Measurements from ENCODE around the gene PPP3CB. TPM values are rescaled to one million over a fixed set of nuclear protein-coding genes. Genes with fewer than 3 reads are reported as not detected.

PPP3CB gene
- total and polyA plus RNA-seq, 2 donors (not counting 1 experiment from before 2014, with no cell fraction given): 15.9 to 51.2 TPM

DNA sequence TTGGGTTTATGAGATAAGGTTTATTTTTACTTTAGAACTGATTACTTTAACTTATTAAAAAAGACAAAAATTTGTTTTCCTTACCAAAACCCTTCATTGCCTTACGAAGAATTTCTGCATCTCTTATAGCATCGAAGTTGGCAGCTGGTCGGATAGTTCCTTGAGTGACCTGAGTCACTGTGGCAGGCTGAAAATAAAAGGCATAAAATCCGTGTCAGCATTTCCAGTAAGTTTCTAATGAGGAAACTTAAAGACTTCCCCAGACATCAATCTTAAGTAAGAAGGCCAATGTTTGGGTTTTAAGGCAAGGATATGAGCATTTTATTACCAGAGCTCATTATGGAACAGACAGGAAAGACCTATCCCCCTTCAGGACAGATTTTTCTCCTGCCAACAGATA, 107.6 kb downstream of the PPP3CB start:
- H3K9me3 Mint-ChIP-seq (ENCODE audit: insufficient read depth): no peaks in the 10 kb centered on the region
- CTCF ChIA-PET: no interaction called here

GRCh38 chr10:73386583-73386982, 109.2 kb downstream of the PPP3CB start:
- ChIA-PET CTCF (interaction anchor here (0.7 kb wide), 1 partner anchor 20 kb away, joined by 3 read pairs; no protein-coding TSS in a partner anchor), POLR2A (no interaction called here)
- H3K27ac Mint-ChIP-seq: no peak overlapping the region
- no peak overlapping the region for H3K9ac ChIP-seq (ENCODE audit: low read length)
- TF ChIP-seq, protein P1, sequence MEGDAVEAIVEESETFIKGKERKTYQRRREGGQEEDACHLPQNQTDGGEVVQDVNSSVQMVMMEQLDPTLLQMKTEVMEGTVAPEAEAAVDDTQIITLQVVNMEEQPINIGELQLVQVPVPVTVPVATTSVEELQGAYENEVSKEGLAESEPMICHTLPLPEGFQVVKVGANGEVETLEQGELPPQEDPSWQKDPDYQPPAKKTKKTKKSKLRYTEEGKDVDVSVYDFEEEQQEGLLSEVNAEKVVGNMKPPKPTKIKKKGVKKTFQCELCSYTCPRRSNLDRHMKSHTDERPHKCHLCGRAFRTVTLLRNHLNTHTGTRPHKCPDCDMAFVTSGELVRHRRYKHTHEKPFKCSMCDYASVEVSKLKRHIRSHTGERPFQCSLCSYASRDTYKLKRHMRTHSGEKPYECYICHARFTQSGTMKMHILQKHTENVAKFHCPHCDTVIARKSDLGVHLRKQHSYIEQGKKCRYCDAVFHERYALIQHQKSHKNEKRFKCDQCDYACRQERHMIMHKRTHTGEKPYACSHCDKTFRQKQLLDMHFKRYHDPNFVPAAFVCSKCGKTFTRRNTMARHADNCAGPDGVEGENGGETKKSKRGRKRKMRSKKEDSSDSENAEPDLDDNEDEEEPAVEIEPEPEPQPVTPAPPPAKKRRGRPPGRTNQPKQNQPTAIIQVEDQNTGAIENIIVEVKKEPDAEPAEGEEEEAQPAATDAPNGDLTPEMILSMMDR (IDR thresholded peaks at IDR 0.05): no peak
- TF ChIP-seq EZH2 (IDR thresholded peaks at IDR 0.05; ENCODE audit: borderline replicate concordance, insufficient read depth, low read depth, low read length, poor library complexity, severe bottlenecking): no peak
- no peaks in the 10 kb centered on the region for H3K9me3 ChIP-seq (ENCODE audit: control extremely low read depth in 1 of 3, control insufficient read depth in 2 of 3, insufficient read depth in 1 of 3, low read length in 2 of 3)
- WGBS (ENCODE audit: insufficient coverage): 100% methylated on average over 5 of the region's 7 CpGs
- H3K27ac ChIP-seq (ENCODE audit: low read length in 2 of 2): no peak overlapping the region
- no peak overlapping the region for H3K4me3 ChIP-seq (ENCODE audit: control extremely low read depth in 1 of 5, extremely low read depth in 1 of 5, insufficient read depth in 1 of 5, low read depth in 2 of 5, low read length in 4 of 5)
- H3K79me2 ChIP-seq (ENCODE audit: control insufficient read depth, insufficient read depth, low read length): peaks cover 6% of the 10 kb centered on the region
- H3K4me1 ChIP-seq (ENCODE audit: control insufficient read depth in 2 of 2, insufficient read depth in 2 of 2, low read length in 2 of 2): no peaks in the 10 kb centered on the region
- no peaks in the 10 kb centered on the region for H3K4me1 Mint-ChIP-seq
- DNase-seq (no peak), ATAC-seq (ENCODE audit: low read depth) (no peak)
- no peaks in the 10 kb centered on the region for H3K9me3 Mint-ChIP-seq (ENCODE audit: insufficient read depth)
- H3K4me3 Mint-ChIP-seq: no peak overlapping the region
- no peaks in the 10 kb centered on the region for H3K27me3 ChIP-seq (replicated peaks in 1 of 4; ENCODE audit: control extremely low read depth in 1 of 4, control insufficient read depth in 3 of 4, insufficient read depth in 4 of 4, low read length in 3 of 4)
- H3K27me3 Mint-ChIP-seq: no peaks in the 10 kb centered on the region
- no peak overlapping the region for H3K4me2 ChIP-seq (replicated peaks; ENCODE audit: low read depth, low read length, poor library complexity, severe bottlenecking)
- no peak overlapping the region for H2AFZ ChIP-seq (ENCODE audit: insufficient read depth, low read depth, low read length, poor library complexity, severe bottlenecking)
- H4K20me1 ChIP-seq (ENCODE audit: control insufficient read depth, insufficient read depth, low read length, poor library complexity, severe bottlenecking): no peaks in the 10 kb centered on the region
- intact Hi-C loops (cut with micrococcal nuclease): no loop called here
- H3K36me3 ChIP-seq (replicated peaks in 1 of 2; ENCODE audit: control extremely low read depth in 1 of 2, control insufficient read depth in 1 of 2, extremely low read depth in 1 of 2, insufficient read depth in 2 of 2, low read length in 1 of 2): peaks cover 22 to 84% of the 10 kb centered on the region in 2 experiments

More for the DNA sequence above, 107.6 kb downstream of the PPP3CB start:
- H4K20me1 ChIP-seq (ENCODE audit: control insufficient read depth, insufficient read depth, low read length, poor library complexity, severe bottlenecking): no peaks in the 10 kb centered on the region
- H2AFZ ChIP-seq (ENCODE audit: insufficient read depth, low read depth, low read length, poor library complexity, severe bottlenecking): no peak overlapping the region
- peaks cover 13 to 71% of the 10 kb centered on the region in 2 experiments for H3K36me3 ChIP-seq (replicated peaks in 1 of 2; ENCODE audit: control extremely low read depth in 1 of 2, control insufficient read depth in 1 of 2, extremely low read depth in 1 of 2, insufficient read depth in 2 of 2, low read length in 1 of 2)
- H3K27me3 Mint-ChIP-seq: no peaks in the 10 kb centered on the region
- WGBS (ENCODE audit: insufficient coverage): no CpG with 5 or more reads among the region's 4 CpGs
- H3K27me3 ChIP-seq (replicated peaks in 1 of 4; ENCODE audit: control extremely low read depth in 1 of 4, control insufficient read depth in 3 of 4, insufficient read depth in 4 of 4, low read length in 3 of 4): no peaks in the 10 kb centered on the region
- H3K4me1 Mint-ChIP-seq: peaks cover 7% of the 10 kb centered on the region
- TF ChIP-seq EZH2 (IDR thresholded peaks at IDR 0.05; ENCODE audit: borderline replicate concordance, insufficient read depth, low read depth, low read length, poor library complexity, severe bottlenecking): no peak
- TF ChIP-seq, protein P1 (IDR thresholded peaks at IDR 0.05): no peak
- H3K9ac ChIP-seq (ENCODE audit: low read length): no peak overlapping the region
- H3K4me2 ChIP-seq (replicated peaks; ENCODE audit: low read depth, low read length, poor library complexity, severe bottlenecking): no peak overlapping the region
- peaks cover 6% of the 10 kb centered on the region for H3K79me2 ChIP-seq (ENCODE audit: control insufficient read depth, insufficient read depth, low read length)
- intact Hi-C loops (cut with micrococcal nuclease): no loop called here
- POLR2A ChIA-PET: no interaction called here
- no peak for DNase-seq
- no peak overlapping the region for H3K4me3 ChIP-seq (ENCODE audit: control extremely low read depth in 1 of 5, extremely low read depth in 1 of 5, insufficient read depth in 1 of 5, low read depth in 2 of 5, low read length in 4 of 5)
- no peak overlapping the region for H3K27ac Mint-ChIP-seq
- H3K27ac ChIP-seq (ENCODE audit: low read length in 2 of 2): no peak overlapping the region
- no peak for ATAC-seq (ENCODE audit: low read depth)
- H3K4me3 Mint-ChIP-seq: no peak overlapping the region
- no peaks in the 10 kb centered on the region for H3K9me3 ChIP-seq (ENCODE audit: control extremely low read depth in 1 of 3, control insufficient read depth in 2 of 3, insufficient read depth in 1 of 3, low read length in 2 of 3)
- H3K4me1 ChIP-seq (ENCODE audit: control insufficient read depth in 2 of 2, insufficient read depth in 2 of 2, low read length in 2 of 2): no peaks in the 10 kb centered on the region

Small RNA genes lying within 50 kb of the gene (small RNA-seq; reads per million reads assigned to genes)
- not detected for gene RNU6-883P (ENCODE audit: insufficient read length, low read depth, low replicate concordance)

Other genes starting within 250 kb of the PPP3CB start
- gene DNAJC9, start 248.8 kb downstream of the PPP3CB start, total RNA-seq: 25.6 and 28.2 TPM in 2 replicates
- gene DNAJC9, start 248.8 kb downstream of the PPP3CB start, polyA plus RNA-seq: 11.8 and 15.8 TPM in 2 replicates
- 47.9 and 49.6 TPM in 2 replicates for gene MRPS16, start 243.4 kb downstream of the PPP3CB start, total RNA-seq
- gene MRPS16, start 243.4 kb downstream of the PPP3CB start, polyA plus RNA-seq: 22.5 and 27.7 TPM in 2 replicates
- gene CFAP70, start 137.2 kb downstream of the PPP3CB start, total RNA-seq: 2.9 and 3.6 TPM in 2 replicates
- gene CFAP70, start 137.2 kb downstream of the PPP3CB start, polyA plus RNA-seq: 1.6 and 2.5 TPM in 2 replicates
- gene ANXA7, start 82.0 kb downstream of the PPP3CB start, total RNA-seq: 86.7 and 90.0 TPM in 2 replicates
- gene ANXA7, start 82.0 kb downstream of the PPP3CB start, polyA plus RNA-seq: 39.7 and 43.4 TPM in 2 replicates
- gene MSS51, start 62.5 kb downstream of the PPP3CB start, total RNA-seq: 6.3 and 6.4 TPM in 2 replicates
- 4.7 and 5.1 TPM in 2 replicates for gene MSS51, start 62.5 kb downstream of the PPP3CB start, polyA plus RNA-seq
- gene USP54, start 95.3 kb upstream of the PPP3CB start, total RNA-seq: 12.9 and 14.3 TPM in 2 replicates
- 2.3 and 2.8 TPM in 2 replicates for gene USP54, start 95.3 kb upstream of the PPP3CB start, polyA plus RNA-seq
- gene MYOZ1, start 145.4 kb upstream of the PPP3CB start, total RNA-seq: not detected in 2 replicates
- gene MYOZ1, start 145.4 kb upstream of the PPP3CB start, polyA plus RNA-seq: not detected in 2 replicates
- gene SYNPO2L, start 160.0 kb upstream of the PPP3CB start, total RNA-seq: 0.07 TPM in 1 of 2 replicates, not detected in the other
- gene SYNPO2L, start 160.0 kb upstream of the PPP3CB start, polyA plus RNA-seq: 0.03 TPM in 1 of 2 replicates, not detected in the other
- gene AGAP5, start 202.1 kb upstream of the PPP3CB start, total RNA-seq: 11.5 and 18.4 TPM in 2 replicates
- gene AGAP5, start 202.1 kb upstream of the PPP3CB start, polyA plus RNA-seq: 9.9 and 12.9 TPM in 2 replicates
- gene SEC24C, start 248.3 kb upstream of the PPP3CB start, total RNA-seq: 78.7 and 80.5 TPM in 2 replicates
- gene SEC24C, start 248.3 kb upstream of the PPP3CB start, polyA plus RNA-seq: 60.2 and 63.1 TPM in 2 replicates

Measured in B cell (primary cell).